Activated gamma-delta T cell treated with Interleukin-2 at 50 U/mL for 16 hours (primary cell): ENCODE data around the gene TEX14.
"Not testable (repeated sequence)": the region's sequence is repeated elsewhere in the genome, so short reads cannot be mapped to it uniquely, and the experiment has no call there.

Experiments used
- DNase-seq: peaks from one replicate; pipeline ENCODE4 v3.0.0-alpha.2; 2020

TEX14 gene

DNA sequence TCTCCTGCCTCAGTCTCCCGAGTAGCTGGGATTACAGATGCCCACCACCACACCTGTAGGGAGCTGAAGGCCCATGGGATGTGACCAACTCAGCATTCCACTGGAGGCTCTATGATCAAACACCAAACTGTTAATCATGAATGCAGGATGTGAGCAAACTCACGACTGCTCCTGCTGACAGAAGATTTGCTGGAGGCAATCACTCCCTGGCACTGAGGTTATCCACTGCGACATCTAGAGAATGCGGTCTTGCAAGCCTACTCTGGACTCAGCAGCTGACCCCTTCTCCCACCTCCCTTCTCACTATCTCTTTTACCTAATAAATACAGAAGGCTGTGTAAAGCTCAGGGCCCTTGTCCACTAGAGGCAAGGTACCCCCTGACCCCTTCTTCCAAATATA, 4.9 kb downstream of the TEX14 start:
- no peak for DNase-seq

GRCh38 chr17:58684462-58684861, 7.4 kb downstream of the TEX14 start:
- not testable (repeated sequence) for DNase-seq

- DNase-seq: no peak
These were observed 7.8 kb downstream of the TEX14 start for GRCh38 chr17:58684003-58684402.

GRCh38 chr17:58680038-58680369, 11.8 kb downstream of the TEX14 start:
- no peak for DNase-seq

- no peak for DNase-seq
These were observed 12.4 kb downstream of the TEX14 start for GRCh38 chr17:58679263-58680037.

GRCh38 chr17:58678287-58678686, 13.6 kb downstream of the TEX14 start:
- not testable (repeated sequence) for DNase-seq

DNA sequence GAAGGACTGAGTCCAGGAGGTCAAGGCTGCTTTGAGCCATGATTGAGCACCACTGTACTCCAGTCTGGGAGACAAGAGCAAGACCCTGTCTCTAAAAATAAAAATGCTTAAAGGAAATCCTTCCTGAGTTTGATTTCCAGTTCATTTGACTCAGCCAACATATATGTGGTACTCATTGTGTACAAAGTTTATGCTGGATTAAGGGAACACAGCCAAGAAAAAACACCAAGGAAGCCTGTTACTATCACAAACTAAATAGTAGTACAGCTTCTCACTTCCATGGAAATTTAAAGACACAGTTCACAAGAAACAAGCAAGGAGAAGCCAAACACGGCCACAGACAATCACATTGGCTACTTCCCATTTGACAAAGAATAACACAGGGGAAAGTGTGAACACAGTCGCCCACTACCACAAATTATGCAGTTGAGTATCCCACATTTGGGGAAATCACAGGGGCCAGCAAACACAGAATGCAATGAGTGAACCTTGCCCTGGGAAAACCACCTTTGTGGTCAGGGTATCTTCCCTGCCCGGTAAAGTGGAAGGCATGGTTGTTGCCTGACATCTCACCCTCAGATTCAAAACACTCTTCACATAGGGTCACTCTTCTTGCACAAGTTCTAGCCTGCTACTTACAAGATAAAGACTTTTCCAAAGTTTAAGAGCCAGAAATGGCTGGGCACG, 14.5 kb downstream of the TEX14 start:
- no peak for DNase-seq

GRCh38 chr17:58671969-58672368, 19.9 kb downstream of the TEX14 start:
- DNase-seq: no peak

- DNase-seq: no peak
These were observed 22.0 kb downstream of the TEX14 start for GRCh38 chr17:58669853-58670252.

- no peak for DNase-seq
These were observed 23.3 kb downstream of the TEX14 start for GRCh38 chr17:58668598-58668935.

DNA sequence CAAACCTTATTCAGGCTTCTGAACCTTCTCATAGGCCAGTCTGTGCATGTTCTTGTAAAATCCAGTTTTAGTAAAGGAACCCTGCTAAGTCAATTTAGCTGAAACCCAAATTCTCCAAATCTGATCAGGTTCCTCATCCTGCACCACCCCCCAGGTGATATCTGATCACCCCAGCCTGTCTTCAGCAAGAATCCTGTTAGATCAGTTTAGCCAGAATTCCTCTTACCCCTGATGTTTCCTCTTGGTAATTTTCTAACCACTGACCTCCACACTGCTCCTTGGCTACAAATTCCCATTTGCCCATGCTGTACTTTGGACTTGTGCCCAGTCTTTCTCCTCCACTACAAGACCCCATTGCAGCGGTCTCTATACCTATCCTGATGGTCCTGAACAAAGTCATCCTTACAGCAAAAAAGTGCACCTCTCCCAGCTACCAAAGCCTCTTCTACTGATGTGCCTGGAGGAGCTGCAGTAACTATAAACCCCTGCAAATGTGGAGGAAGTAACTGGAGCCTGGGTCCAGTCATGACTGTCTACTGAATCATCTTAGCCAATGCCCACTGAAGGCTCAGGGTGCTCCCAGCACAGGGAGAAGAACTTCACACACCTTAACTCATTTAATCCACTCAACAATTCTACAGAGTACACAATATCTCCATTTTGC, 23.8 kb downstream of the TEX14 start:
- no peak for DNase-seq

DNA sequence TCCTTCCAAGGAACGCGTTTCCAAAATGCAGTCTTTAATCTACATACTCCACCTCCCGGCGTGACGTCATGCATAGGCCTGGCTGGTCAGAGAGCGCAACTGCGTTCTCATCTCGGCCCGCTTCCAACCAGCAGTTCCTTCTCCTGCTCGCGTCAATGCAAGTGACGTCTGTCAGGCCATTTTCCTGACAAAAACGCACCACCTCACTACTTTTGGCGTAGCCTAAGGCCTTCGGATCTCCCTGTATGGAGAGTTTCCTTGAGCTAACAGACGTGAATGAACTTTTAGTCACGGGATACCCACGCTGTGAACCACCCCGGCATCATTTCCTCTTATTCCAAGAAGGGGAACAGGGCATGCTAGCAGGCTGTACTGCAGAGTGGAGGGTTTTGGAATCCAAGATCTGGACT, 25.0 kb downstream of the TEX14 start:
- DNase-seq: no peak

DNA sequence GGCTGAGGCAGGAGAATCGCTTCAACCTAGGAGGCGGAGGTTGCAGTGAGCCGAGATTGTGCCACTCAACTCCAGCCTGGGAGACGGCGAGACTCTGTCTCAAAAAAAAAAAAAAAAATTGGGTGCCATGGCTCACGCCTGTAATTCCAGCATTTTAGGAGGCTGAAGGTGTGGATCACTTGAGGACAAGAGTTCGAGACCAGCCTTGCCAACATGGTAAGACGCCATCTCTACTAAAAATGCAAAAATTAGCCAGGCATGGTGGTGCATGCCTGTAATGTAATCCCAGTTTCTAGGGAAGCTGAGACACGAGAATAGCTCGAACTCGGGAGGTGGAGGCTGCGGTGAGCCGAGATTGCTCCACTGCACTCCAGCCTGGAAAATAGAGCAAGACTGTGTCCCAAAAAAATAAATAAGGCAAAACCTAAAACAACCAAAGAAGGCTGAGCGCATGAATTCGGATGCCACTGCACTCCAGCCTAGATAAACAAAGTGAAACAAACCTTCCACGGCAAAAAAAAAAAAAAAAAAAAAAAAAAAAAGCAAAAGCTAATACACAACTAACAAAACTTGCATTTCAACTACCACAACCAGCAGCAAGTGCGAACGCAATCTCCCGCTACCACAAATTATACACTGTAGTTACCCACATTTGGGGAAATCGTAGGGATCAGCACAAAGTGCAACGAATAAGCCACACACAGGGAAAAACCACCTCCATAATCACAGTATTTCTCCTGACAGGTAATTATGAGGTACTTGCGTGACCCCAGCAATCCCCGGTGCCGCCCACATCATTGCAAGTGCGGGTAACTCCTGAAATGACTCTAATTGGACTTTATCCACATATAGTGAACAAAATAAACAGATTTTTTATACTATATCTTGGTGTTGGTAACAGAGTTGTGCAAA, 25.6 kb downstream of the TEX14 start:
- no peak for DNase-seq

GRCh38 chr17:58664302-58664701, 27.5 kb downstream of the TEX14 start:
- no peak for DNase-seq

DNA sequence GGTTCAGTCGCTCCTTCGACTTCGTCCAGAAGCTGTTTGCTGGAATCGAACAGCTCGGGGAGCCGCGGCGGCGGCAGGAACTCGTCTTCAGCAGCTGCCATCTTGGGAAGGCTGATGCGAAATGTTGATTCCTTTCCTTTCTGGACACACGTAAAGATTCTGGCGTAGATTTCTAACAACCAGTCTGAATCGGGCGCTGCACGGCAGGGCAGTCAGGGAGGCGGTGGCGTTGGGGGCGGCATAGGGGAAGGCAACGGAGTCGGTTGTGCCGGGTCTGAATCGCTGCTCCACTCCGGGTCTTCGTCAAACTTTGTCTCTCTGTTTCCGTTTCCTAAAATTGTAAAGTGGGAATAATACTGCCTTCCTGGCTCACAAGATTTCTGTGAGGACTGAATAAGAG, 30.3 kb downstream of the TEX14 start:
- no peak for DNase-seq

DNA sequence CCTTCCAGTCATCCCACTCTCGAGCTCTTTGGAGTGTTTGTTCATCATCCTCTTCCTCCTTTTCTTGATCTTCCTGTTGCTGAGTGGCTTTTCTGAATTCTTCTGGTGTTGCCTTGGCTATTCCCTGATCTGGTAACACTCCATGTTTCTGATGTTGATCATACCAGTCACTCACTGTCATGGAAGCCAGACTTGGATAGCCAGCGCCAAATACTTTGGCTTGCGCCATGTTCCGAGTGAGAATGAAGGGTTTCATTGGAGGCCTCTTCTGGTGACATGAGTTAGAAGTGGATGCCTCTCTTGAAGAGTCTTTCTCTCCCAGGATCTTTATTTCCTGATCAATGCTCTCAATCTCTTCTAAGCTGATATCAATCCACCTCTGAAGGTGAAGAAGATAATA, 31.2 kb downstream of the TEX14 start:
- no peak for DNase-seq

- DNase-seq: not testable (repeated sequence)
These were observed 32.1 kb downstream of the TEX14 start for GRCh38 chr17:58659714-58660084.

GRCh38 chr17:58658804-58659713, 32.8 kb downstream of the TEX14 start:
- DNase-seq: peak; percentile 67

GRCh38 chr17:58657962-58658803, 33.7 kb downstream of the TEX14 start:
- not testable (repeated sequence) for DNase-seq

DNA sequence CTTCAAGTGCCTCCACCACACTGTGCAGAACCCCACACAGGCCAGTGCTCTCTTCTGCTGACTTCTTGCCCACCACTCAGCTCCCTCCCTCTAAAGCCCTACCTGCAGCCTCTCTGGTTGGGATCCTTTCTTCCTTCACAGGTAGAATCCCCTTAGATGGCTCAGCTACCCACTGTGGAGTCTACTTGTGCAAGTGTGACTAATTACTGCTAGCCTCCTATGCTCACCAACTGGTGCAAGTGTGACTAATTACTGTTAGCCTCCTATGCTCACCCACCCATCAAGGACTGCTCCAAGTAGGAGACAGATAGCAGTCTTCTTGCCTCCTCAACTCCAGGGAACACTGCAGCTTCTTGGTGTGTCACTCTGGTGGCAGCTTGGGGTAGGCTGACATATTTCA, 43.6 kb downstream of the TEX14 start:
- DNase-seq: no peak

- no peak for DNase-seq
These were observed 48.7 kb downstream of the TEX14 start for GRCh38 chr17:58643147-58643546.
